ENCODE data around the gene MELTF.

DNA sequence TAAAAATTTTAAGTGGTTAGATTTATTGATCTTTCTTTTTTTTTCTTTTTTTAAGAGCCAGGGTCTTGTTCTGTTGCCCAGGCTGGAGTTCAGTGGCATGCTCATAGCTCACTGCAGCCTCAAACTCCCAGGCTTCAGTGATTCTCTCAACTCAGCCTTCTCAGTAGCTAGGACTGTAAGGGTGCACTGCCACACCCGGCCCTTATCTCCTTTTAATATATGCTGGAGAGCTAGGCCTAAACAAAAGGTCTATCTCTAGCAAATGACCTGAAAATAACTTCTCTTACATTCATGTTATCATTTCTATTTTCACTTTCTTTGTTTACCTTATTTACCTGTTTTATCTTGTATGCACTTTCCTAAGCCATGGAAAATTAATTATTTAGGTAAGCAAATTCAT is 35.2 kb upstream of the MELTF start:
- TF ChIP-seq, protein P1, sequence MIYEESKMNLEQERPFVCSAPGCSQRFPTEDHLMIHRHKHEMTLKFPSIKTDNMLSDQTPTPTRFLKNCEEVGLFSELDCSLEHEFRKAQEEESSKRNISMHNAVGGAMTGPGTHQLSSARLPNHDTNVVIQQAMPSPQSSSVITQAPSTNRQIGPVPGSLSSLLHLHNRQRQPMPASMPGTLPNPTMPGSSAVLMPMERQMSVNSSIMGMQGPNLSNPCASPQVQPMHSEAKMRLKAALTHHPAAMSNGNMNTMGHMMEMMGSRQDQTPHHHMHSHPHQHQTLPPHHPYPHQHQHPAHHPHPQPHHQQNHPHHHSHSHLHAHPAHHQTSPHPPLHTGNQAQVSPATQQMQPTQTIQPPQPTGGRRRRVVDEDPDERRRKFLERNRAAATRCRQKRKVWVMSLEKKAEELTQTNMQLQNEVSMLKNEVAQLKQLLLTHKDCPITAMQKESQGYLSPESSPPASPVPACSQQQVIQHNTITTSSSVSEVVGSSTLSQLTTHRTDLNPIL (CRISPR knock-in tag; IDR thresholded peaks at IDR 0.05; ENCODE audit: low read depth): no peak
- no peak for TF ChIP-seq ZNF70 (CRISPR knock-in tag; IDR thresholded peaks at IDR 0.05)
- TF ChIP-seq ZFP3 (CRISPR knock-in tag; IDR thresholded peaks at IDR 0.05): no peak
- no peak for TF ChIP-seq GLIS3 (CRISPR knock-in tag; IDR thresholded peaks at IDR 0.05)
- TF ChIP-seq ARNTL (CRISPR knock-in tag; IDR thresholded peaks at IDR 0.05; ENCODE audit: borderline replicate concordance, low read depth): no peak
- no peak for TF ChIP-seq ZC3H10 (CRISPR knock-in tag; IDR thresholded peaks at IDR 0.05)
- TF ChIP-seq TOX (CRISPR knock-in tag; IDR thresholded peaks at IDR 0.05; ENCODE audit: borderline replicate concordance): no peak
- TF ChIP-seq, protein P2, sequence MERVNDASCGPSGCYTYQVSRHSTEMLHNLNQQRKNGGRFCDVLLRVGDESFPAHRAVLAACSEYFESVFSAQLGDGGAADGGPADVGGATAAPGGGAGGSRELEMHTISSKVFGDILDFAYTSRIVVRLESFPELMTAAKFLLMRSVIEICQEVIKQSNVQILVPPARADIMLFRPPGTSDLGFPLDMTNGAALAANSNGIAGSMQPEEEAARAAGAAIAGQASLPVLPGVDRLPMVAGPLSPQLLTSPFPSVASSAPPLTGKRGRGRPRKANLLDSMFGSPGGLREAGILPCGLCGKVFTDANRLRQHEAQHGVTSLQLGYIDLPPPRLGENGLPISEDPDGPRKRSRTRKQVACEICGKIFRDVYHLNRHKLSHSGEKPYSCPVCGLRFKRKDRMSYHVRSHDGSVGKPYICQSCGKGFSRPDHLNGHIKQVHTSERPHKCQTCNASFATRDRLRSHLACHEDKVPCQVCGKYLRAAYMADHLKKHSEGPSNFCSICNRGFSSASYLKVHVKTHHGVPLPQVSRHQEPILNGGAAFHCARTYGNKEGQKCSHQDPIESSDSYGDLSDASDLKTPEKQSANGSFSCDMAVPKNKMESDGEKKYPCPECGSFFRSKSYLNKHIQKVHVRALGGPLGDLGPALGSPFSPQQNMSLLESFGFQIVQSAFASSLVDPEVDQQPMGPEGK (CRISPR knock-in tag; IDR thresholded peaks at IDR 0.05; ENCODE audit: borderline replicate concordance): no peak
- no peak for TF ChIP-seq OSR1 (CRISPR knock-in tag; IDR thresholded peaks at IDR 0.05)
- TF ChIP-seq CSDC2 (CRISPR knock-in tag; IDR thresholded peaks at IDR 0.05): no peak
- TF ChIP-seq RARB (CRISPR knock-in tag; IDR thresholded peaks at IDR 0.05): no peak
- no peak for TF ChIP-seq BACH2 (CRISPR knock-in tag; IDR thresholded peaks at IDR 0.05; ENCODE audit: borderline replicate concordance)
- no peak for TF ChIP-seq TCF4 (CRISPR knock-in tag; IDR thresholded peaks at IDR 0.05; ENCODE audit: borderline replicate concordance)
- TF ChIP-seq ZFP30 (CRISPR knock-in tag; IDR thresholded peaks at IDR 0.05): no peak
